GM21423 (cell line): ENCODE results near the gene TCOF1.

Experiments
- ATAC-seq: cut with Tn5 transposase; IDR thresholded peaks from one replicate; pipeline ENCODE4 v1.9.1; 2021; ENCODE audit warnings: mild to moderate bottlenecking, moderate library complexity; ENCODE audit not compliant: unreplicated experiment

TCOF1 gene

DNA sequence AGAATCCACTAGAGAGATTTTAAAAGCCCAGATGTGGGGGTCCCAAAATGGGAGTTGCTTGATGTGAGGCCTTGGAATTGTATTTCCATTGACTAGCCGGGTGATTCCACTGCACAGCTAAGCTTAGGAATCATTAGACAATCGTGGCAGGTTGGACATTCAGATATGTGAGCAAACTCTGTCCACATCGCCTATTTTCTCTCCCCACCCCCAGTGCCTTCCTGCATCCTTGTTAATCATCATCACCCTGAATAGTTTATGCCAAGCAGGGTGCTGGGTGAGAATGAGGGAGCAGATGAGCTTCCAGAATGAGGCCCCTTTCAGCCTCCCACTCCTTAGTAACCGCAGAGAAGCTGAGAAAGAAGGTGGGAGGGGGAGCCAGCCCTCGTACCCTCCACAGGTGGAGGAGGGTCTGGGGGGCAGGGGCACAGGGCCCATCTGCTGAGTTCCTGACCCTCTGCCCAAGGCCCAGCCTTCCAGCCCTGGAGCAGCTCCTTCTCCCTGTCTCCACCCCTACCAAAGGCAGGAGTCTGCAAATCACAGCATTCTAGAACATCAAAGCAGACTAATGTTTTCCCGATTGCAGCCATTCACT is 7.7 kb upstream of the TCOF1 start:
- no peak for ATAC-seq

DNA sequence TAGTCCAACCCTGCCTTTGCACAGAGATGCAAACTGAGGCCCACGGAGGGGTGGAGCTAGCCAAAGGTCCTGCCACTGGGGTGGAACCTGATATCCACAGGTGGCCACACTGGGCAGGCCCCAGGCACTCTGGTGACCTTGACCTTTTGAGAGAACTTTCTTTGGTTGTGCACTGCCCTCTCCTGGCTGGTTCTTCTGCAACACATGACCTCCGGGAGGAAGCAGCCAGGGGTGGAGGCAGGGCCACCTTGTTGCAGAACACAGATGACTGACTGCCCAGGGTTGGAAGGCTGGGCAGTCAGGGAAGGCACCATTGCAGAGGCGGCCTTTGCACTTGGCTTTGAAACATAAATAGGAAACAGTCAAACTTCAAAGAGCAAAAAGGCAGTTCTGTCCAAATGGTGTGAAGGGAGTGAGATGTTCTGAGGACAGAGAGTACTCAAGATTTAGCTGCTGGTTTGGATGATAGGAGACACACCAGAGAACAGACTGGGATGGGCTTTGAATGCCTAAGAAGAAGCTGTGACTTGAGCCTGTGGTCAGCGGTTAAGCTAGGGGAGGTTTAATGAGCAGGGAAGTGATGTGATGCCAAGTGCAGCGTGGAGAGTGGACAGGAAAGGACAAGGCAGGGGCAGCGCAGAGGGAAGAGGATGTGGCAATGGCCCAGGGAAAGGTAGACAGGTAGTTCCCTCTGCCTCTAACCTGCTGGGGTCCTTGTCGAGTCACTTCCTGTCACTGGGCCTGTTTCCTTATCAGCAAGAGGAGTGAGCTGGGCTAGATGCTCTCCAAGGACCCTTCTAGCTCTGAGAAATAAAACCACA is 6.8 kb upstream of the TCOF1 start:
- ATAC-seq = peak; percentile 87

DNA sequence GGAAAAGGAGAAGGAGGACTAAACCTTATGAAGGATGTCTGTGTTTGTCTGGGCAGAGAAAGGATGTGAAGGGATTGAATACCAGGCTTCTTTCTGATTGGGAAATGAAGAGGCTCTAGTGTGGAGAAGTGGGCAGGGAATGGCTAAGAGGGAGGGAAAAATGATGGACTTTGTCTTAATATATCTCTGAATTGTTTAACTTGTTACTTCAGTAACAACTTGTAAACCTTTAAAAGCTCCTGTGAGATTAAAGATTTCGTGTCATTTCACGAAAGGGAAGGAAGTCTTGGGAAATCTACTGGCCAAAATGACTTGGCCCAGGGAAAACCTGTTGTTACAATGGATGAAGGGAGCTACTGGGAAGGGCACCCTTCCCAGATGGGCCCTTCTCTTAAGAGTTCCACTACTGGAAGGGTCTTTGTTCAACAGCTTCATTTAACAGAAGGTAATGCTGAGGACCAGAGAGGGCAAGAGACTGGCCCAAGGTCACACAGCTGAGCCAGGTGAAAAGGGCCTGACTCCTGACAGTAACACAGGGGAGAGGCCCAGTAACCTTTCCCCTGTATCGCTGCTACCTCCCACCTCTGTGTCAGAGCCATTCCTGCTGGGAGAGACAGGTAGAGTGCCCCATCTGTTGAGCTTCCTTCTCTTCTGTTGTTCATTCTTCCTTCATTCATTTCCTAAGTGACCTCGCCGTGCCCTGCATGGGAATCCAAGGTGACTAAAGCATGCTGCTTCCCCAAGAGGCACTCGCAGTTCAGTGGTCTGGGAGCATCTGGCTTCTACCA is 5.1 kb upstream of the TCOF1 start:
- ATAC-seq = no peak

GRCh38 chr5:150353032-150353675 is 4.3 kb upstream of the TCOF1 start:
- no peak for ATAC-seq

DNA sequence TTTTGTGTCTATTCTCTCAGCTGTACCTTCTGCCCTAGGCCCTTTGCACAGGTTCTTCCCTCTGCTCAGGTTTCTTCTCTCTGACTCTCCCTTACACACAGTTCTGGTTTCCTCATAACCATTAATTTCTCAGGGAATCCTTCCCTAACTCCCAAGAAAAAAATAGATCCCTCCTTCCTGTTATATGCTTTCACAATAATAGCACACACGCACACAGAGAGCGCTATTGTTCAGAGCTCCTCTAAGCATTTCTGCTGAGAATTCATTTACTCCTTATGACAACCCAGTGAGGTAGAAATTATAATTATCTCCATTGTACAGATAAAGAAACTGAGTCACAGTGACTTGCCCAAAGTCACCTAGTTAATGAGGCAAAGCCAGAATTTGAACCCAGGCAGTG is 1.7 kb upstream of the TCOF1 start:
- ATAC-seq = no peak

- no peak for ATAC-seq
Measured at GRCh38 chr5:150356575-150357294, 762 bp upstream of the TCOF1 start.

- ATAC-seq = no peak
Measured at GRCh38 chr5:150358261-150359095, 981 bp downstream of the TCOF1 start.

- no peak for ATAC-seq
Measured at GRCh38 chr5:150361301-150361700, 3.8 kb downstream of the TCOF1 start.

DNA sequence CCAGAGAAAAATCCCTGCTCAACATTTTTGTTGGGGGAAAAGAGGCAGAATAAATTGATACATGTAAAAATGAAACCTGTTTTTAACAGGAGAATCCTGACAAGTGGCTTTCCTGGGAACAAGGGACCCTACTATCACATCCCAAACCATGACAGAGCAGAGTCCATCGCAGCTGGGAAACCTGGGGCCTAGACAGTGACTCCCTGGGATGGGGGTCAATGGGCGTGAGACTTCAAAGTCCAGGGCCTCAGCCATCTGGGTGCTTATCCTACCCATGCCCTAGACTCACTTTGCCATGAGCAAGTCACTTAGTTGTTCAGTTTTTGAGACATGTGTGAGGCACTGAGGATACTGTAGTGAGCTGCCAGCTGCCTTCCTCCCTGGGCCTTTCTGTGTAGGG is 5.7 kb downstream of the TCOF1 start:
- no peak for ATAC-seq

- ATAC-seq = no peak
Measured at GRCh38 chr5:150364004-150364403, 6.5 kb downstream of the TCOF1 start.

DNA sequence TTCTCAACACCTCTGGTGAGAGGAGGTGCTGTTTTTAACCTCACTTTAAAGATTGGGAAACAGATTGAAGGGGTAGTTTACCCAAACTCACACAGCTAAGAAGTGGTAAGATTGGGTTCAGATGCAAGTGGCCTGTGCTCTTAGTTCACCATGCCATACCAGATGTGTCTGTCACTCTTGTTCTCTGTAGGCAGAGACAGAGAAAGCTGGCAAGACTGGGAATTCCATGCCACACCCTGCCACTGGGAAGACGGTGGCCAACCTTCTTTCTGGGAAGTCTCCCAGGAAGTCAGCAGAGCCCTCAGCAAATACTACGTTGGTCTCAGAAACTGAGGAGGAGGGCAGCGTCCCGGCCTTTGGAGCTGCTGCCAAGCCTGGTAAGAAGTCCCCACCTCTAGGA is 11.0 kb downstream of the TCOF1 start:
- ATAC-seq = no peak

- no peak for ATAC-seq
Measured at GRCh38 chr5:150372639-150373038, 15.1 kb downstream of the TCOF1 start.

DNA sequence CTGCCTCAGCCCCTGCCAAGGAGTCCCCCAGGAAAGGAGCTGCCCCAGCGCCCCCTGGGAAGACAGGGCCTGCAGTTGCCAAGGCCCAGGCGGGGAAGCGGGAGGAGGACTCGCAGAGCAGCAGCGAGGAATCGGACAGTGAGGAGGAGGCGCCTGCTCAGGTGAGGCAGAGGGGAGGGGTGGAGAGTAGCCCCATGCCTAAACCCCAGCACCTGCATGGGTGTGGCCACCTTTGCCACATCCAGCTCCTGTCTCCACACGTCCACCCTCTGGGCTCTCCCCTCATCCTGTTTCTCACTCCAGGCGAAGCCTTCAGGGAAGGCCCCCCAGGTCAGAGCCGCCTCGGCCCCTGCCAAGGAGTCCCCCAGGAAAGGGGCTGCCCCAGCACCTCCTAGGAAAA is 17.2 kb downstream of the TCOF1 start:
- no peak for ATAC-seq

DNA sequence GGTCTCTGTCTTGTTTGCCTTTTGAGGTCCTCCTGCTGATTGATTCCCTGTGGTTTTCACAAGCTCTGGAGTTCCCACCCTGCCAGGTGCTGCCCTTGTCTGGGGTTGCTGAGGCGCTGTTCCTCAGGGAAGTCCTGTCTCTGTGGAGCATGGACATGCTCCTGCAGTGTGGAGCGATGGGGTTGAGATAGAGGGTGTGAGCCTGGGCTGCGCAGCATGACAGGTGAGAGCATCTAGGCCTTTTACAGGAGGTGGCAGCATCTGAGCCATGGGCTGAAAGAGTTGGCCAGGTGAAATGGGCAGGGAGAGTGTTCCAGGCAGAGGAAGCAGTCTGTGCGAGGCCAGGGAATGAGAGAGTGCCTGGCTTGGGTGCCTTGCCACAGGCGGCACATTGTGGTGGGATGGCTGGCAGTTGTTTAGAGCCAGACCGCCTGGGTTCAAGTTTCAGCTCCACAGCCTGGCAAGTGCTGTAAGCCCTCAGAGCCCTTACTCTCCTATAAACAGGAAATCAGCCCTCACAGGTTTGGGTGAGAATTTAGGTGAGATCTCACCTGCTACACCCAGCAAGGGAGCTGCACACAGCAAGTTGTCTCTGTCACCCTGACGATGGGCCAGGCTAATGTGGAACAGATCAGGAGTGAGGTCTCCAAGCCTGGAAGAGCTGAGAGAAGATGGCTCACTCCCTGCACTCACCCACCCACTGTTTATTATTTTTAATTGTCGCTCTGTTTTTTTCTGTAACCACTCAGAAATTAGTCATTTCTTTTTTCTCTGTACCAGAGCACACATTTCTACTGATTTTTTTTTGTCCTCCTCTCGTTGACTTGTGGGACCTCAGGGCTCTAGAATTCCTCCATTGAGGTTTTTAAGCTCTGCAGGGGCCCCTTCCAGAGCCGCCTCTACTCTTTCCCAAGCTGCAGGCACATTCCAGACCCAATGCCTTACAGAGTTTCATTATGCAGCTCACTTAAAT is 19.6 kb downstream of the TCOF1 start:
- no peak for ATAC-seq

GRCh38 chr5:150377964-150378694 is 20.6 kb downstream of the TCOF1 start:
- no peak for ATAC-seq

DNA sequence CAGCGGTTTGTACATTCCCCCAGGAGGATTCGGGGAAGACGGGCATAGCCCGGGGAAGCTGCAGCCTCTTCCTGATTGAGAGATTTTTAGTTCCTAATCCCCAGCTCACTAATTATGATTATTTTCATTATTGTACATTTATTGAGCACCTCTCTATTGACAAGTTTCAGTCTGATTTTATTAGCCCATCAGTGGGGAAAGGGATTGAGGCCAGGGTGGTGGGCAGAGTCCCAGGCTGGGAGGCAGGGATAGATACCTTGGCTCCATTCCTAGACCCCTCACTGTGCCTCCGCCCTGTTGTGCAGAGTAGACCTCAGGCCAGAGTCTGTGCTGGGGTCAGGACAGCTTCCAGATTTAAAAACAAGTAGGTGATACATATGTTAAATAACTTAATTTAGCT is 27.2 kb downstream of the TCOF1 start:
- ATAC-seq = no peak

DNA sequence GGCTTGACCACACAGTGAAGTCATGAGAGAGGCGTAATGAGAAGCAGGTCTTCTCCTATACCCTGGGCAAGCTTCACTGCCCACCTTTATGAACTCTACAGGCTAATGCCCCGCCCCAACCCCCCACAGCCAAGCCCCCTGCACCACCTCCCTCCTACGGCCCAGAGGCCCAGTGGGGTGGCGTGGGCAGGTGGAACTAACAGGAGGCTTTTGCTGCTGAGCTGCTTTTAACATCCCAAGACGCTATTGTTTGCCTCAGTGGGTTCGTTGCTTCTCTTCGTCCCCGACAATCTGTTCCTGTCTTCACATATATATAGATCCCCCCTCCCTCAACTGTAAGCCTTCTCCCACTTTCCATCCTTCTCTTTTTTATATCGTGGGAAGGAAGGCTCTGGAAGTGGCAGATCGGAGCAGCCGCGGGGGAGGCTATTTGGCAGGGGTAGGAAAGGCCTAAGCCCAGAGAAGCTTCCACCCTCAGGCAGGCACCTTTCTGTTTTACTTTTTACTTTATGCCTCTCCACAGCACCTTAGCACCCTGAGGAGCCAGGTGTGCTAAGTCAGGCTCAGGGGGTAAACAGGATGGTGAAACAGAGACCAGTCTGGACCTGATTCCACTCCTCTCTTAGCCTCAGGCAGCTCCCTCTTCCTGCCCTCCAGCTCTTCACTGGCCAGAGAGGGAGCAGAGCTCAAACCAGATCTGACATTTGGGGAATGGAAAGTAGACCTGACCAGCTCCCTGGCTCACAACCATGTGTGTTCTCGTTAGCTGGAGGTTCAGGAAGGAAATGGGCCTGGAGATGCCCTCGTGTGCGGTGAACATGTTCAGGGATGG is 28.7 kb downstream of the TCOF1 start:
- no peak for ATAC-seq
